Measurements from ENCODE around the gene DLL4. TPM values are rescaled to one million over a fixed set of nuclear protein-coding genes. Genes with fewer than 3 reads are reported as not detected.

DLL4 gene
- total RNA-seq, result 33.3 TPM

GRCh38 chr15:40928821-40929659 is at the start of gene DLL4:
Gene DLL4 (plus strand): TSS chr15:40929340. CDS start chr15:40929669, 329 bp downstream.
- intact Hi-C loops (cut with DNase I), result no loop called here
- ATAC-seq, result peak; percentile 31
- no peak for DNase-seq (ENCODE audit: low spot score)

DNA sequence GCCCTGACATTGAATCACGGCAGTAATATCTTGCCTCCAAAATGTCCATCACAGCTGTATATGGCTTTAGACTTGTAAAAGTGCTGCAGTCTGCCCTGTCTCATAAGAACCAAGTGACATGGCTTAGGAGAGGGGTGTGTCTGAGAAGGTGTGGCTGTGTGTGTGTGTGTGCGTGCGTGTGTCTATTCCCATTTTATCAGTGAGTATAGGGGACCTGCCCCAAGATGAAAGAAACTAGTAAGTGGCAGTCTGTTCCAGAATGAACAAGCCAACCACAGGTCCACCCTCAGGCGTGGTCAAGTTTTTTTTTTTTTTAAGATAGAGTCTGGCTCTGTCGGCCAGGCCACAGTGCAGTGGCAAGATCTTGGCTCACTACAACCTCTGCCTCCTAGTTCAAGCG is 49.5 kb upstream of the DLL4 start:
- no peak for ATAC-seq
- intact Hi-C loops (cut with DNase I), result no loop called here
- no peak for DNase-seq (ENCODE audit: low spot score)

DNA sequence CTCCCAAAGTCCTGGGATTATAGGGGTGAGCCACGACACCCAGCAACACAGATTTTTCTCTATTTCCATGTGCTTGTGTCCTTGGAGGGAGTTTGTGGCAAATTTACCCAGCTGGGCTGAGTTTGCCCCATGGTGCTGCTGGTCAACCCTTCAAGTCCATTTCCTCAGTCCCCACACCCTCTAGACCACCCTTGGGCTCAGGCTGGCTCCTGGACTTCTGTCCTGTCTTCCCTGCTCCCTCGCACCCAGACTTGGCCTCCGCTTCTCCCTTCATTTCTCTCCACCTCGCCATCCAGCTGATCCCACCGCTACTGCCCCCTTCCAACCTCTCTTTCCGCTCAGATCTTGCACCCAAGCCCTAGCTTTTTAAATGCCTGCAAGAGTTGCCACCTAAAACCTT is 47.8 kb upstream of the DLL4 start:
- intact Hi-C loops (cut with DNase I), result no loop called here
- DNase-seq (ENCODE audit: low spot score), result no peak

GRCh38 chr15:40886586-40886985 is 42.6 kb upstream of the DLL4 start:
- ATAC-seq, result no peak
- no peak for DNase-seq (ENCODE audit: low spot score)
- intact Hi-C loops (cut with DNase I), result no loop called here

More for the DNA sequence above, 47.8 kb upstream of the DLL4 start:
- ATAC-seq, result no peak

GRCh38 chr15:40889112-40889511 is 40.0 kb upstream of the DLL4 start:
- intact Hi-C loops (cut with DNase I), result no loop called here
- DNase-seq (ENCODE audit: low spot score), result no peak
- no peak for ATAC-seq

DNA sequence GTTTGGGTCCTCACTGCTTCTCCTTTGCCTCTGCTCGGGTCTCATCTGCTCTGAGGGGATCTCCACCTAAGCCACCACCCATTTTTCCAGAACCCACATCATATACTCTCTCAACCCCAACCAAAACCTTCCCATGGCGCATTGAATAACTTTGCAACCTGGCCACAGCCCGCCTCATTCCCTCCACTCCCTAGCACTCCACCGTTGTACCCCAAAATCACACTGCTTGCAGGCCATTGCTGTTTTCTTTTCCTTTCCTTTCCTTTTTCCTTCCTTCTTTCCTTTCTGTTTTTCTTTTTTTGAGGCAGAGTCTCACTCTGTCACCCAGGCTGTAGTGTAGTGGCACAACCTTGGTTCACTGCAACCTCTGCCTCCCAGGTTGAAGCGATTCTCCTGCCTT is 38.0 kb upstream of the DLL4 start:
- no peak for DNase-seq (ENCODE audit: low spot score)
- intact Hi-C loops (cut with DNase I), result no loop called here
- ATAC-seq, result no peak

- DNase-seq (ENCODE audit: low spot score) (no peak), ATAC-seq (no peak)
- intact Hi-C loops (cut with DNase I), result no loop called here
These were observed 37.2 kb upstream of the DLL4 start for GRCh38 chr15:40891810-40892446.

- no peak for DNase-seq (ENCODE audit: low spot score)
- intact Hi-C loops (cut with DNase I), result no loop called here
- no peak for ATAC-seq
These were observed 36.6 kb upstream of the DLL4 start for GRCh38 chr15:40892447-40893012.

- intact Hi-C loops (cut with DNase I), result no loop called here
- DNase-seq (ENCODE audit: low spot score), result no peak
- ATAC-seq, result no peak
These were observed 36.0 kb upstream of the DLL4 start for GRCh38 chr15:40893019-40893670.

DNA sequence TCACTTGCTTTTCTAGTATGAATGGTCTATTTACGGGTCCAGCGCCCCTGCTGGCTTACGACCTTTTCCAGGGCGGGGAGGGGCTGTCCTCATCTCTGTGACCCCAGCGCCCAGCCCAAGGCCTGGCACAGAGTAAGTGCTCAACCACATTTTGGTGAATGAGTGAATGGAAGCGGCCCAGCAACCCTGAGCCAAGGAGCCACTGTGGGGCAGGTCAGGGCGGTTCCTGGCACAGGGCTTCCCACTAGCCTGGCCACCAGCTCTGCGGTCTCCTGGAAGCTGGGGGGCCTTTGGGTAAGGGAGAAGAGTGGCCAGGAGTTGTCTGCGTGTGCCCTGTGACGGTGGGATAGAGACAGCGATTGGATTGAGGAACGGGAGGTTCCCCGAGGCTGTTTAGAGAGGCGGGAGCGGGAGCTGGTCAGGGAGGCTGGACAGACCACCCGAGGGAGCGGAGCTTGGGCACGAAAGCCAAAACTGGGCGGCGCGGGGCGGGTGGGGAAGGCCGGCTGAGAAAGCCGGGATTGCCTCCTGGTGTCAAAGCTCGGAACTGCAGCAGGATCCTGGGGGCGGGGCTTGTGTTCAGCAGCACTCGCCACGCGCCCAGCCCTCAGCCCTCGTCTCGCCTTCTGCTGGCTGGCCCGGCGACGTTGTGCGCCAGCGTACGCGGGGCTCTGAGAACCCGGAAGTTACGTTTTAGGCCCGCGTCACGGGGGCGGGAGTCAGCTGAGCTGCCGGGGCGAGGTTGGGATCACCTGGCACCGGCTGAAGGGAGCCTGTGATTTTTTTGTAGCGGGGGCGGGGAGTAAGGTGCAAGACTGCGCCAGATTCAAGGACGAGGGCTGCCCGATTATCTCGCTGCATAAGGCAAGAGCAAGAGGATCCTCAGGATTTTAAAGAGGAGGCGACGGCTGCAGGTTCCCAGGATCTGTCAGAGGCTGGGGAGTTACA is 35.1 kb upstream of the DLL4 start, which contains the start of gene VPS18:
Gene VPS18 (plus strand): TSS at position 718 of the 948 bp plus-strand sequence. CDS start 319 bp downstream, outside the sequence.
- intact Hi-C loops (cut with DNase I), result no loop called here
- peak; percentile 99 for ATAC-seq
- DNase-seq (ENCODE audit: low spot score), result peak; percentile 99

- intact Hi-C loops (cut with DNase I), result no loop called here
- DNase-seq (ENCODE audit: low spot score) (no peak), ATAC-seq (peak; percentile 52)
These were observed 34.3 kb upstream of the DLL4 start for GRCh38 chr15:40894681-40895448.

DNA sequence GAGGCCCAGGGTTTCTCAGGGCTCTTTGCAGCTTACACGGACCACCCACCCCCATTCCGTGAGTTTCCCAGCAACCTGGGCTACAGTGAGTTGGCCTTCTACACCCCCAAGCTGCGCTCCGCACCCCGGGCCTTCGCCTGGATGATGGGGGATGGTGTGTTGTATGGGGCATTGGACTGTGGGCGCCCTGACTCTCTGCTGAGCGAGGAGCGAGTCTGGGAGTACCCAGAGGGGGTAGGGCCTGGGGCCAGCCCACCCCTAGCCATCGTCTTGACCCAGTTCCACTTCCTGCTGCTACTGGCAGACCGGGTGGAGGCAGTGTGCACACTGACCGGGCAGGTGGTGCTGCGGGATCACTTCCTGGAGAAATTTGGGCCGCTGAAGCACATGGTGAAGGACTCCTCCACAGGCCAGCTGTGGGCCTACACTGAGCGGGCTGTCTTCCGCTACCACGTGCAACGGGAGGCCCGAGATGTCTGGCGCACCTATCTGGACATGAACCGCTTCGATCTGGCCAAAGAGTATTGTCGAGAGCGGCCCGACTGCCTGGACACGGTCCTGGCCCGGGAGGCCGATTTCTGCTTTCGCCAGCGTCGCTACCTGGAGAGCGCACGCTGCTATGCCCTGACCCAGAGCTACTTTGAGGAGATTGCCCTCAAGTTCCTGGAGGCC is 29.5 kb upstream of the DLL4 start:
- DNase-seq (ENCODE audit: low spot score) (no peak), ATAC-seq (no peak)
- intact Hi-C loops (cut with DNase I), result loop anchor here (5.0 to 10.0 kb wide), 2 partner anchors 123 to 285 kb away; no protein-coding TSS in a partner anchor

- intact Hi-C loops (cut with DNase I), result loop anchor here (5.0 to 10.0 kb wide), 2 partner anchors 122 to 284 kb away; no protein-coding TSS in a partner anchor
- DNase-seq (ENCODE audit: low spot score) (no peak), ATAC-seq (no peak)
These were observed 28.7 kb upstream of the DLL4 start for GRCh38 chr15:40900256-40901052.

DNA sequence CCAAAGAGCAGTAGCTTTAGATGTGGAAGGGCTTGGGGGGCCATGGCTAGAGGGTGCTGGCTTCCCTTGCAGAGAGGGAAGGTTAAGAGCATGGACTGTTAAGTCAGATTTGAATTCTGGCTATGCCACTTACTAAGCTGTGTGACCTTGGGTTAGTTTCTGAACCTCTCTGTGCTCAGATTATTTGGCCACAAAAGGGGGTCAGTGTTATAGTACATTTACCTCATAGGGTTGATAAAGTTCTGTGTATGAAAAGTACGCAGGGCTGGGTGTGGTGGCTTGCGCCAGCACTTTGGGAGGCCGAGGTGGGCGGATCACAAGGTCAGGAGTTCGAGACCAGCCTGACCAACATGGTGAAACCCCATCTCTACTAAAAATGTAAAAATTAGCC is 28.1 kb upstream of the DLL4 start:
- intact Hi-C loops (cut with DNase I), result loop anchor here (5.0 to 10.0 kb wide), 2 partner anchors 121 to 284 kb away; no protein-coding TSS in a partner anchor
- no peak for DNase-seq (ENCODE audit: low spot score)
- ATAC-seq, result no peak

- DNase-seq (ENCODE audit: low spot score), result no peak
- ATAC-seq, result no peak
These were observed 26.3 kb upstream of the DLL4 start for GRCh38 chr15:40902605-40903561.

More at GRCh38 chr15:40902605-40903561, 26.3 kb upstream of the DLL4 start:
- intact Hi-C loops (cut with DNase I), result loop anchor here (5.0 to 10.0 kb wide), 2 partner anchors 119 to 282 kb away; no protein-coding TSS in a partner anchor

Data from sciatic nerve (tissue), 2 donors.